Spleen (tissue), 7 donors: ENCODE data around the gene UGT1A7.

Source experiments
- POLR2A ChIP-seq, 3 donors: fragments of 450-650 bp; IDR thresholded peaks; one replicate each; pipeline ENCODE4 v1.5.1; 2017; ENCODE audit warnings: antibody characterized with exemption in 3 of 3, mild to moderate bottlenecking in 1 of 3
- POLR2AphosphoS5 ChIP-seq, 3 donors: sonication (generic); formaldehyde crosslinking; IDR thresholded peaks; one replicate each; pipeline ENCODE4 v1.5.1; 2017; ENCODE audit warnings: antibody characterized with exemption in 3 of 3
- TF ChIP-seq, protein P1 (sequence below), 11 experiments: fragments of 200-600 bp in 7 of 11; fragments of 450-650 bp in 4 of 11; sonication (generic) in 4 of 11; IDR thresholded peaks in 8 of 11; conservative IDR thresholded peaks in 3 of 11; 1 replicate in 7 of 11; 2 replicates in 4 of 11; pipeline versions ENCODE4 v1.4.0 to v1.8.0; 2016 to 2021; ENCODE audit warnings: antibody characterized with exemption in 11 of 11, inconsistent platforms in 4 of 11, mild to moderate bottlenecking in 1 of 11
- donor health status: DM: no; HTN: no; CAD: no; lungs with moderate emphysema.
- donor health status: DM: no; HTN: no; CAD: no.
- donor health status: DM: no; HTN: no; CAD: no.

DNA sequence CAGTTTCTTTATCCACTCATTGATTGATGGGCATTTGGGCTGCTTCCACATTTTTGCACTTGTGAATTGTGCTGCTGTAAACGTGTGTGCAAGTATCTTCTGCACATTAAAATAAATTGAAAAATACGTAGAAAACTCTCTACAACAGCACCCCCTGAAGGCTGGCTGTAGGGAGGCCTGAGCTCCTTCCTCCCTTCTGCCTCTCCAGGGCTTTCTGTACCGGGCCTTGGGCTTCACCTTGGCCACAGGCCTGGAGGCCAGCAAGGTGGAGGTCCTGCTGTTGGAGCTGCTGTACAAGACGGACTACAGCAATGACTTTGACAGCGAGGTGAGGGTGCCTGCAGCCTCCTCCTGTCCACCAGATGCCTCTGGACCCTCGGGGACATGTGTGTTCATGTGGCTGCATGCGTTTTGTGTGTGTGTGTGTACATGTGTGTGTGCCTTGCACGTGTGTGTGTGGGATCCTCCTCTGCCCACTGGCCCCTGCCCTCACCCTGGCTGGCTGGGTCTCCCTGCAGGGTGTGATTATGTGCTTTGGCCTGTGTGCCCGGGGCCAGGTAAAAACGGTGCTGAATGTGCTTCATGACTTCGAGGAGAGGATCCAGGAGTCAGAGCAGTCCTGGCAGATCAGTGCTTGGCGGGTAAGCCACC, 125.6 kb downstream of the UGT1A7 start:
- TF ChIP-seq POLR2A (IDR thresholded peaks at IDR 0.05) (no peak), POLR2AphosphoS5 (IDR thresholded peaks at IDR 0.05) (no peak)
- TF ChIP-seq, protein P1, sequence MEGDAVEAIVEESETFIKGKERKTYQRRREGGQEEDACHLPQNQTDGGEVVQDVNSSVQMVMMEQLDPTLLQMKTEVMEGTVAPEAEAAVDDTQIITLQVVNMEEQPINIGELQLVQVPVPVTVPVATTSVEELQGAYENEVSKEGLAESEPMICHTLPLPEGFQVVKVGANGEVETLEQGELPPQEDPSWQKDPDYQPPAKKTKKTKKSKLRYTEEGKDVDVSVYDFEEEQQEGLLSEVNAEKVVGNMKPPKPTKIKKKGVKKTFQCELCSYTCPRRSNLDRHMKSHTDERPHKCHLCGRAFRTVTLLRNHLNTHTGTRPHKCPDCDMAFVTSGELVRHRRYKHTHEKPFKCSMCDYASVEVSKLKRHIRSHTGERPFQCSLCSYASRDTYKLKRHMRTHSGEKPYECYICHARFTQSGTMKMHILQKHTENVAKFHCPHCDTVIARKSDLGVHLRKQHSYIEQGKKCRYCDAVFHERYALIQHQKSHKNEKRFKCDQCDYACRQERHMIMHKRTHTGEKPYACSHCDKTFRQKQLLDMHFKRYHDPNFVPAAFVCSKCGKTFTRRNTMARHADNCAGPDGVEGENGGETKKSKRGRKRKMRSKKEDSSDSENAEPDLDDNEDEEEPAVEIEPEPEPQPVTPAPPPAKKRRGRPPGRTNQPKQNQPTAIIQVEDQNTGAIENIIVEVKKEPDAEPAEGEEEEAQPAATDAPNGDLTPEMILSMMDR (IDR thresholded peaks at IDR 0.05 in 8 of 11, conservative IDR thresholded peaks at IDR 0.05 in 3 of 11): no peak
